HG02588 (cell line): ENCODE measurements around the gene GFPT1.
"Not testable (repeated sequence)": the region's sequence is repeated elsewhere in the genome, so short reads cannot be mapped to it uniquely, and the experiment has no call there.

ENCODE experiments used
- ATAC-seq: cut with Tn5 transposase; IDR thresholded peaks from one replicate; pipeline ENCODE4 v1.9.1; 2021; ENCODE audit warnings: mild to moderate bottlenecking, moderate library complexity; ENCODE audit not compliant: unreplicated experiment

The GFPT1 gene

GRCh38 chr2:69386789-69387734 is at the start of gene GFPT1:
Gene GFPT1 (minus strand): TSS chr2:69387227. CDS start chr2:69387071, 156 bp downstream.
- peak; percentile 93 for ATAC-seq

GRCh38 chr2:69436596-69436937 is 49.5 kb upstream of the GFPT1 start:
- ATAC-seq = no peak

- no peak for ATAC-seq
Measured at GRCh38 chr2:69434753-69435152, 47.7 kb upstream of the GFPT1 start.

- no peak for ATAC-seq
Measured at GRCh38 chr2:69429491-69430183, 42.6 kb upstream of the GFPT1 start.

DNA sequence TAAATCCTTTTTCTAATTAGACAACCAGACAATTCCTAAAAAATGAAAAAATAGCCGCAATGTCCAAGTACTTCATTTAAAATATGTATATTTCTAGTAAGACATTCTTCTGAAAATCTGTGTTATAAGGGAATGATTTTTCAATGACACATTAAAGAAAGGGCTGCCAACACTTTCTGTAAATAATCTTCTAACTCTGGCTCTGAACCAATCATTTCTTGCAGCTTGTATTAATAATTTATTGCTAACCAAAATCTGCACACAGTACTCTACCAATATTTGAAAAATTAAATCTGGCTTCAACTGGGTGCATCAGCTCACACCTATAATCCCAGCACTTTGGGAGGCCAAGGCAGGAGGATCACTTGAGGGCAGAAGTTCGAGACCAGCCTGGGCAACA is 42.0 kb upstream of the GFPT1 start:
- no peak for ATAC-seq

GRCh38 chr2:69424419-69424818 is 37.4 kb upstream of the GFPT1 start:
- ATAC-seq = no peak

DNA sequence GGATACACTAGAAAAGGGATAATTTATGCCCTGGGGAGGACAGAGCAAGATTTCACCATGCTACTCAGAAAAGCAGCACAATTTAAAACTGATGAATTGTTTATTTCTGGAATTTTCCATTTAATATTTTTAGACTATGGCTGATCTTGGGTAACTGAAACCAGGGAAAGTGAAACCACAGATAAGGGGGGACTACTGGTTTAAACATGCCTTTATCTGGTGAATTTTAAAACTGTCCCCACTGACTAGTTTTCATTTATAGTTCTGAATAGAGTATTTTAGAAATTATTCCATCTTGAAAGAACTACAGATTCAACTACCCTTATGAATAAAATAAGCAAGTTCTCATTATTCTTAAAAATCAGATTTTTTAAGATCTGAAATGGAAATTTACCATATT is 35.2 kb upstream of the GFPT1 start:
- no peak for ATAC-seq

- ATAC-seq = not testable (repeated sequence)
Measured at GRCh38 chr2:69419111-69419510, 32.1 kb upstream of the GFPT1 start.

DNA sequence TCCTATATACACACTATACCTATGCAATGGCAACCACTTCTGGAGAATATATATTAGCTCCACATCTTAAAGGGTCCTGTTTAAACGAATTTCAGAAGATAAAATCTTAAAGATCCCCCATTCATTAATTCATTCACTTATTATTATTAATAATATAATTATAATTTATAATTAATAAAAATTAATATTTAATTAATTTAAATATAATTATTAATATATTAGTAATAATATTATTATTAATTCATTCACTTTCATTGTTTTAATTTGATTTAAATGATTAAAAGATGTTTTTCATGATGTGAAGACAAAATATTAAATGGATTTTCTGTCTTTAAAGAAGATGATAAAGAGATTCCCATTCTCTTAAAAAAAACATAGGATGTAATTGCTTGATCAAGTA is 29.1 kb upstream of the GFPT1 start:
- no peak for ATAC-seq

GRCh38 chr2:69411120-69411519 is 24.1 kb upstream of the GFPT1 start:
- ATAC-seq = no peak

DNA sequence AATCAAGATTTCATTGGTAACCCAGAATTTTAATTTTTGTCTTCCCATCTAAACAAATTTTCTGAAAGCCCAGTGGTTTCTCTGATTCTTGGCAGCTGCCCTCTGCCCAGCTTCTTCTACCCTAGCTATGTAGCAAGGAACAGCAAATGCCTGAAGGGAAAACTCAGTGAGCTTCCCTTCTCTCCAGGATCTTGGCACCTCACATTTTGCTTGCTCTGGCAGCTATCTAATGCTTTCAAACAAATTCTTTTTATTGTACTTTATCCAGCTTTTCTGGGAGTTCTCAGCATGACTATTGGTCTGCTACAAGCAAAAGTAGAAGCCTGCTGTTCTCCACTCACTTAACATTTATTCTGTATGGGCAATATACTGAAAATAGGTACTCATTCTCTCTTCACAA is 18.3 kb upstream of the GFPT1 start:
- ATAC-seq = no peak

DNA sequence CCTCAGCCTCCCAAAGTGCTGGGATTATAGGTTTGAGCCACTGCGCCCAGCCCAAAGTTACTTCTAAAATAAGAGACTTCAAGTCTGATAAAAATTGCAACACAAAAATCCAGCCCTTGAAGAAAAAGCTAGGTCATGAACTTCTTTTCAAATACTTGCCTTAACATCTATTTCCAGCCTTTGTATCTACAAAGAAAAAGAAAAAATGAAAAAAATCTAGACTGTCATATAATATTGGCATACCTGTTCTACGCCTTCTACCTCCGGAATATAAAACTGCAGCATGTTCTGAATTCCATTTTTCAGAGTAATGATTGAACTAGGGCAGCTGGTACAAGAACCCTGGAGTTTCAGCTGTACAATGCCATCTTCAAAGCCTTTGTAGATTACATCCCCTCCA is 13.1 kb upstream of the GFPT1 start:
- ATAC-seq = no peak

DNA sequence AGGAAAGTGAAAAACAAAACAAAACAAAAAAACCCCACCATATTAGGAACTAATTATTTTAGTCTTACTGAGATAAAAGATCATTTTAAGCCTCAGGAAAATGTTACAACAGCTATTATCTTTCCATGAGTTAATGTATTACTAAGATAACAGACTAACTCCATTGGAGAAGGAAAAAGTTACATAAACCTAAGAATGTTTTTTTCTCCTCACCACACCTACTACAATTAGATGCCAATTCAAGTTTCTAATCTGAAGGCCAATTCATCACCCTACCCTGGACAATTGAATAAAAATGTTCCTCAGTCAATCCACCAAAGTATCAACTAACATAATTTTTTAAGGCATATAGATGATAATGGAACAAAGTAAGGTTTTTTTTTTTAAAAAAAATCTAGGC is 10.2 kb upstream of the GFPT1 start:
- no peak for ATAC-seq

GRCh38 chr2:69395866-69396265 is 8.8 kb upstream of the GFPT1 start:
- ATAC-seq = no peak

GRCh38 chr2:69393963-69394362 is 6.9 kb upstream of the GFPT1 start:
- no peak for ATAC-seq

- ATAC-seq = no peak
Measured at GRCh38 chr2:69390471-69390870, 3.4 kb upstream of the GFPT1 start.

DNA sequence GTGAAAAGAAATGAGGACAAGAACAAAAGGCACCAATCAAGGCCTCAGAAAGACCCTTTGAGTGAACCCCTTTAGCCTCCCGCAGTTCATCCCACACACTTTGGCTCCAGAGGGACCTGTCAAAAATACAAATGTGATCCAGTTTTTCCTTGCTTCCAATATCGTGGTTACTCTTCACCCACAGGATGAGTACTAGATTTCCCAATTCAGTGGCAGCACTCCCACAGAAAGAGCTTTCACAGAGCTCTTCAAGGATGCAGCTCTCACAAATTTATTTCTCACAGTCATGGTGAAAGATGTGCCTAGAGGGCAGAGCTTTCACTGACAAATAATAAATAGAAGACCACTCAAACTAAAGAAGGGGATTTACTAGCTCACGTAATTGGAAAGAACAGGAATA is 3.0 kb upstream of the GFPT1 start:
- ATAC-seq = no peak

DNA sequence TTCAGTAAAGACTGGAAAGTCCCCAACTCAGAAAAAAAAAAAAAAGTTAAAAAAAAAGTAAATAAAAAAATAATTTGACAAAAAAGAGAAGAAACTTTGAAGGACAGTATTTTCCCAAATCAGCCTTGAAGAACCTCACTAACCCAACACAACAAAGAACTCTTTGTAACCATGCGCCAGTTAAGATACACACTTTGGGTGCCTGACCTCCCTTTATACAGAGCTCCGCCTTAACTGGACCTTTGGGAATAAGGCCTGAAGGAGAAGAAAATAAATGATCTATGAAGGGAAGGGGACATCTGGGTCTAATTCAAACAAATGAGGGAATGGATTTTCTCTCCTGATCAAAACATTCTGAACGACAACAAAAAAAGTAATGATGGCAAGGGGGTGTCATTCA is 2.2 kb upstream of the GFPT1 start:
- no peak for ATAC-seq

- ATAC-seq = no peak
Measured at GRCh38 chr2:69387770-69388481, 899 bp upstream of the GFPT1 start.

GRCh38 chr2:69386360-69386759 is 667 bp downstream of the GFPT1 start:
- peak; percentile 9 for ATAC-seq

DNA sequence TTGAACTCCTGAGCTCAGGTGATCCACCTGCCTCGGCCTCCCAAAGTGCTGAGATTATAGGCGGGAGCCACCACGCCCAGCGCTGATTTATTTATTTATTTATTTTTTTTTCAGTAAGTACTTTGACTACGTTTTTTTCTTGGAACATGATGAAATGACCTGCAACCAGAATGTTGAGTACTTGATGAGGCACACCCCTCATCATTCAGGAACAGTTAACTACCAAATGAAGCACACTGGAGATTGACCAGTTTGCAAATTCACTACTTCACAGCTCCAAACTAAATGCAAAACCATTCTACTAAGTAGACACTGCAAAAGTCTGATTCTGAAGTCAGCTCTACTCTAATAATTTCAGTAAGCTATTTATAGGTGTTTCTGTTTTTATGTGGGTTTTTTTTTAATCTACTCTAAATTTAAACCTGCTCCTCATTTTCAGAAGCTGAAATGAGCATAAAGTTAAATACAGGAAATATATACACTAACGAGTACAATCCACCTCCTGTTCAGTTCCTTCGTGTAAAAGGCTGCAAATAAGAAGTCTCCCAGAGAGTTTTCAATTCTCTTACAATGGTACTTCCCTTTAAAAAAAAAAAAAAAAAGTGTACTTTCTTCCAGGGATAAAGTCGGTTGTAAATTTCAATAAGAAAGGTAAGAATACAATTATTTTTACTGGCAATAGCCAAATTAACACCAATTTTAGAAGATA is 1.4 kb downstream of the GFPT1 start:
- no peak for ATAC-seq
